Stimulated activated CD4-positive, alpha-beta T cell treated with anti-CD3 and anti-CD28 coated beads, Interleukin-4, amount 100 ng/mL, for 4 hours (primary cell): ENCODE measurements around the gene ZNF311.
A peak's percentile ranks its signal among the peaks of the same experiment; 100 is the strongest.
"Not testable (repeated sequence)": the region's sequence is repeated elsewhere in the genome, so short reads cannot be mapped to it uniquely, and the experiment has no call there.

Experiments
- DNase-seq, 2 experiments: peaks; one replicate each; pipeline ENCODE4 v3.0.0-alpha.2; 2020

The ZNF311 gene

DNA sequence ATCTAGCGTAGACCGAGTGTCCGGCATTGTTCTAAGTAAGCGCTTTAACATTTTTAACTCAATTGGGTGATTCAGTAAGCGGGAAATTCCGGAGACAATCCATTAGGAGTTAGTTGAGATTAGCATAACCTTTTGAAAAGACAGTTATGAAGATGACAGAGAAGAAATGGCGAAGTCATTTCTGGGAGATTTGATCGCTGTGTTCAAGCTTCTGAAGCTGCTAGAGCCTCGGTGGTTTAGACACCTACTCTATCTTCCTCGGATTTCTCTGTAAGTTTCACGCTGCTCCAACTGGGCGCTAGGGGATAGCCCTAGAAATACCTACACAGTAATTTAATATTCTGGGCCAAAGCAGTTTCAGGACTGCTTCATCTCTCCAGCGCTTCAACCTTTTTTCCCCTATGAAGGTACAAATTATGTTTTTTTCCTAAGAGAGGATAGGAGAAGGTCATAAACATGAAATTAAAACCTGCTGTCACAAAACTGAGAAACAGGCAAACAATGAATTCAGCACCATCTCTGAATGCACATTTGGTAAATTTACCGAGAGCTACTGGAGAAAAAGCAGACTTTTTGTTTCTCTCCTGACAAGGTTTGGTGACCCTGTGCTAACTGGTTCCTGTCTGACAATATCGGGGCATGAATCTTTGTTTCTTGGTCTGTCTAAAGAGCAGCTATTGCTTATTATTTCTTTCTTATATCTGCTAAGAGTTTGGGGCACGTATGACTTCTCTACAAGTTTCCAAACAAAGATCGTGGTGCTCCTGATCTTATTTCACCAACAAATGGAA, 22.4 kb downstream of the ZNF311 start:
- DNase-seq: no peak

DNA sequence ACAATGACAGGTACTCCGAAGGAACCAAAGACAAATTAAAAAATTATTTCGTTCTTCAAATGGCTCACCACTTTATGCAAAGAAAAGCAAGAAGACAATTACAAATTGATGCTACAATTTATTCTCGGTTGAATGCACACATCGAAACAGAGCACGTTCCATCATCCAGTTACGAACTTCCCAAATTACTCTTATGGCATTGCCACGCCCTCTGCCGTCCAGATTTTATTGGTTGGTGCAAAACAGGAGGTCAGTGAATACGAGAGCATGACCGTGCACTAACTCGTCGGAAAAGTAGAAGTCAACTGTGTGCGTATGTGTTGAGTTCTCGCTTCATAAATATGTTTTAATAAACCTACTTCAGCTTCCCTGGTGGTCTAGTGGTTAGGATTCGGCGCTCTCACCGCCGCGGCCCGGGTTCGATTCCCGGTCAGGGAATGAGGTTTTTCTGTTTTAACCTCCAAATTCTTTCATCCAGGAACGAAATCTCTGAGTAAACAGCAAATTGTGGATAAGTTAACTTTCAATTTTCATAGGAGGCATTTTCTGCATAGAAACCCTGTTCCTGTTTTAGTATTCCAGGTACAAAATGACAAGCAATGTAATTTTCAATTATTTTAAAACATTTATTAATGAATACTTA, 23.2 kb downstream of the ZNF311 start:
- DNase-seq: peak; percentile 70 to 73

DNA sequence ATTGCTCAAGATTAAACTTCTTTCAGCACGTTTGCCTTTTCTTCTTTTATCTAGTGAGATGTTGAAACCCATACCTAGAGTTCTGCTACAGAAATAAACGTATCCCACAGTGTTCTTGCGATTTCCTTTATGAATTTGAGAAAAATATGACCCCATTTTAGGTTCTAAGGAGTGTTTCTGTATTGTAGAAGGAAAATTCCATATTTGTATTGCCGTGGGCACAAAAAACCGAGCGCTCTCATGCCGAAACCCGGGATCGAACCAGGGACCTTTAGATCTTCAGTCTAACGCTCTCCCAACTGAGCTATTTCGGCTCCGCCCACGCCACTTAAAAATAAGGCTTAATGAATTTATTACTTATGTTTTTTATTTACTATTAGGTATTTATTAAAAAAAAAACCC, 23.7 kb downstream of the ZNF311 start:
- peak; percentile 69 to 79 for DNase-seq

DNA sequence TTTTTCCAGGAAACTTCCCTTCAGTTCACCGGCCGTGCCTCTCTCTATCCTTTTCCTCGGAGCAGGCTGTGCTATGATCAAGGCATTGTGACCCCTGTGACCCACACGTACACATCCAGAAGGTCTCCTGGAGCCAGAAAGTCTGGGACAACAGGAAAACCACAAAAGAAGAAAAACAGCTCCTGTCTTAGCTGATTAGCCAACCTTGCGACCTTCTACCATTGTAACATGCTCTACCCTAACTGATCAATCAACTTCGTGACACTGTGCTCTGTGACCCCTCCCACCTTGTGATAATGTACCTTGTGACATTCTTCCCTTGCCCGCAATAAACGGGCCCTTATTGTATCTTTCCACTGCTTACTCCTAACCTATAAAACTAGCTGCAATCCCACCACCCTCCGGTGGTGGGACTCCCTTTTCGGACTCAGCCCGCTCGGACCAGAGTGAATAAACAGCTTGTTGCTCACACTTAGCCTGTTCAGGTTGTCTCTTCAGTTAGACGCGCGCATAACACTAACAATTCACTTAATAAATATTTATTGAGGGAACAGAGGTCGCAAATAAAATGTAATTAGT, 24.2 kb downstream of the ZNF311 start:
- peak; percentile 22 to 39 for DNase-seq

DNA sequence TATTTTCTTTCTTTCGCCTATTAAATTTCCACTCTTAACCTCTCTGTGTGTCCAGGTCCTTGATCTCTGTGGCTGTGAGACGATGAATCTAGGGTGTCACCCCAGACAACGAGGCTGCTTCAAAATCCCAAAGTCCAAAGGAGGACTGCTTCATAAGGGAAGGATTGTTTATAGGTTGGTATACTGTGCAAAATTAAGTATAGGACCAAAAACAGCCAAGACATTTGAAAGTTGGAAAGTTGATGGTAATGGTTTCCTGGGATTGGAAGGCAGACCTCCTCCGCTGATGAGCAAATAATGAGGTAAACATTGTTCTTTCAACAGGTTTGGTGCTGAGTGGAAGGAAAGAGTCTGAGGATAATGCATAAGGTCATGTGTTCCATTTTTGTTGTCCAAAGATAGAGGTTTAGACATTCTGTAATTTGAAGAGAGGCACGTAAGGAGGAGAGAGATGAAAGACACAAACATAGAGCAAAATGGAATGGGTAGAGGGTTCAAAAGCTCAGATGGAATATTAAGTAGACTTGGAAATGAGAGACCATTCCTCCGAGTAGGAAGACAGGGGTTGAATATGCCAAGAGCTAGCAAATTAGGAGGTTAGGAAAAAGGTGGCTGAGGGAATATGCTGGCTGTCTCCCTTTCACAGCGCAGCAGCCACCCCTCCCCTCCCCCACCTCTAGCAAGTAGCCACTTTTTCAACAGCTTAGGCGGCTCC, 24.8 kb downstream of the ZNF311 start:
- DNase-seq: no peak

DNA sequence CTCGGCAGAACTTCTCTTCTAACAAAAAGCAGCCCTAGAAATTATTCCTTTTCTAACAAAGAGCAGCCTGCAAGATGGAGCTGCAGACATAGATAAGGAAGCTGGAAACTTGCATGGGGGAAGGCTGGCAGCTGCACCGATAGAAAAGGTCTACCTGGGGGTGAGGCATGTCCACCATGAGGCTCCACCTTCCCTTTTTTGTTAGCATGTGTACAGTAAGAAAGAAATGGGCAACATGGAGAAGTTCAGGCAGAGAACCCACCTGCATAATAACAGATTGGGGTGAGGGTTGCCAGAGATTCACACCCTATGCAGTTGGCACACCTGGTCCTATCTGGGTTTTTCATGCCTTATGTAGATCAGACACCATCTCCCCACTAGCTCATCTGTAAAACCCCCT, 25.4 kb downstream of the ZNF311 start:
- no peak for DNase-seq

DNA sequence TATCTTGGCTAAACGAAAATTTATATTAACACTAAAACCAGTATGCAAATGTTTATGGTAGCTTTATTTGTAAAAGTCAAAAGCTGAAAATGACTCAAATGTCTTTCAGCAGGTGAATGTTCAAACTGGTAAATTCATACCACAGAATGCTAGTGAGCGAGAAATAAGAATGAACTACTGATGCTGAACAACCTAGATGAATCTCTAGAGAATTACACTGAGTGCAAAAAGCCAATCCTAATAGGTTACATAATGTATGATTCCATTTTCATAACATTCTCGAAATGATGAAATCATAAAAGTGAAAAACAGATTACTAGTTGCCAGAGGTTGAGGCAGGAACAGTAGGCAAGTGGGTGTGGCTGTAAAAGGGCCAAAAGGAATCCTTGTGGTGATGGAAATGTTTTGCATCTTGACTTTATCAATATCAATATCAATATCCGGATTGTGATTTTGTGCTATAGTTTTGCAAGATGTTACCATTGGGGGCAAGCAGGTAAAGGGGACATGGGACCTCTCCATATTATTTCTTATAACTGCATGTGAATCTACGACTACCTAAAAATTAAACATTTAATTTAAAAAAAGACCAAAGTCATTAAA, 26.1 kb downstream of the ZNF311 start:
- no peak for DNase-seq

DNA sequence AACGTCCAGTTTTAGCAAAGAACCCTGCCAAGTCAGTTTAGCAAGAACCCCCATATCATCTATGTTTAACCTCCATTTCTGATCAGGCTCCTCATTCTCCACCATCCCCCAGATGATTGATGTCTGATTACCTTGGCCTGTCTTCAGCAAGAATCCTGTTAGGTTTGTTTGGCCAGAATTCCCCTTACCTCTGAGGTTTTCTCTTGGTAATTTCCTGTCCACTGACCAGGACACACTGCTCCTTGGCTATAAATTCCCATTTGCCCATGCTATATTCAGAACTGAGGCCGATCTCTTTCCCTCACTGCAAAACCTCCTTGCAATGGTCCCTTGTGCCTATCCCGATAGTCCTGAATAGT, 27.0 kb downstream of the ZNF311 start:
- DNase-seq: no peak

DNA sequence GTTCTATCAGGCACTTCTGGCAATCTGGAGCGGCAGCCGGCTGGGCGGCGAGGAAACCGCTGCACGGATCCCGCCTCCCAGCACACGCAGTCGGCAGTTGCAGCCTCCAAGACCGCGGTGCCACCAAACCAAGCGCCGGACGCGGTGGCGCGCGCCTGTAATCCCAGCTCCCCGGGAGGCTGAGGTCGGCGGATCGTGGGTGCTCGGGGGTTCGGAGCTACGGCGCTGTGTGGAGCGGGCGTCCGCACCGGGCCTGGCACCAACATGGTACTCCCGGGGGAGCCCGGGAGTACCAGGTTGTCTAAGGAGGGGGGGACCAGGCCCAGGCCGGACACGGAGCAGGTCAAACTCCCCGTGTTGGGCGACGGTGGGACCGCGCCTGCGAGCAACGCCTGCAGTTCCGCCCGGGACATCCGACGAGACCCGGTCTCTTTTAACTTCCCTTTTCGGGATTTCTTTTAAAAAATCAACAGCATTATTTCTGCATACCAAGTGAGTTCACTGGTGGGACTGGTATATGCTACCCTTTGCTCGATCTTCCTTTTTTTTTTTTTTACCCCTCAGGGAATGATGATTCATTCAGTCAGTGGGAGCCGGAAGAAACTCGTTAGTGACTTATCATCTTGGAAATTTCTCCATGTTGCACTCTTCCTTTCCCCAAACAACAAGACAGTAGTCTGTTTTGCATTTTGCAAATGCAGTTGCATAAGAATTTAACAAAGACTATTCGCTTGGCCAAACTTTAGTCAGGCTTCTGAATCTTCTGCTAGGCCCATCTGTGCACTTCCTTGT, 27.6 kb downstream of the ZNF311 start:
- peak in 1 of 2 experiments; percentile 12 for DNase-seq

DNA sequence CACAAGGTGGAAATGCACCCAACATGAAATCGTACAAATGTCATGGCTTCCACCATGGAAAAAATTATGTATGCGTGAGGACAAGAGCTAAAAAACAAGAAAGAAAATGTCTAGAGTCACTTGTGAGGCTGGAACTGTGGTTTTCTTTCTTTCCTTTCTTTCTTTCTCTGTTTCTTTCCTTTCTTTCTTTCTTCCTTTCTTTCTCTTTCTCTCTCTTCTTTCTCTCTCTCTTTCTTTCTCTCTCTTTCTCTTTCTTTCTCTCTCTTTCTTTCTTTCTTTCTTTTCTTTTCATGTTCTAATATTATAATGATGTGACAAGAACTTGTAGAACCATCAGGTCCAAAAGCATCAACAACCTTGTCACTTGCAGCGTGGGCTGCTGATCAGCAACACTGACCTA, 28.4 kb downstream of the ZNF311 start:
- no peak for DNase-seq

DNA sequence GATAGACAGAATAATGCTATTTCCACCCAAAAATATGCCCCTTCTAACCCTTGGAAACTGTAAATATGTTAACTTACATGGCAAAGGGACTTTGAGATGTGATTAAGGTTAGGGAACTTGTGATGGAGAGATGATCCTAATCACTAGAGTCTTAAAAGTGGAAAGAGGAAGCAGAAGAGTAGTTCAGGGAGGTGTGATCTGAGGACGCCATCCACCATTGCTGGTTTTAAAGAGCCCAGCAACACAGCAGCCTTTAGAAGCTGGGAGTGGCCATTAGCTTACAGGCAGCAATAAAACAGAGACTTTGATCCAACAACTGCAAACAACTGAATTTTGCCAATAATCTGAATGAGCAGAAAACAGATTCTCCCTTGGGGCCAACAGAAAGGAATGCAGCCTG, 30.6 kb downstream of the ZNF311 start:
- no peak for DNase-seq

DNA sequence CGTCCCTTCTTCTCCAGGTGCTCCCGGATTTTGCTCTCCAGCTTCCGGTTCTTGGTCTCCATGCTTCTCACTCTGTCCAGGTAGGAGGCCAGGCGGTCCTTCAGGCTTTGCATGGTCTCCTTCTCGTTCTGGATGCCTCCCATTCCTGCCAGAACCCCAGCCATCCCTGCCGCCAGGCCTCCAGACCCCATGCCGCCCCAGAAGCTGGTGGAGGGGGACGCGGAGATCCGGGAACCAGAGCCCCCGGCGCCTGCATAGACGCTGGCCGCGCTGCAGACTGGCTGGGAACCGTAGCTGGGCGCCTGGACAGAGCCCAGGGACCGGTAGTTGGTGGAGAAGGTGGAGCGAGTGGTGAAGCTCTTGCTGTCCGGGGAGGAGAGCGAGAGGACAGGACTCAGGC, 35.1 kb downstream of the ZNF311 start:
- not testable (repeated sequence) for DNase-seq

DNA sequence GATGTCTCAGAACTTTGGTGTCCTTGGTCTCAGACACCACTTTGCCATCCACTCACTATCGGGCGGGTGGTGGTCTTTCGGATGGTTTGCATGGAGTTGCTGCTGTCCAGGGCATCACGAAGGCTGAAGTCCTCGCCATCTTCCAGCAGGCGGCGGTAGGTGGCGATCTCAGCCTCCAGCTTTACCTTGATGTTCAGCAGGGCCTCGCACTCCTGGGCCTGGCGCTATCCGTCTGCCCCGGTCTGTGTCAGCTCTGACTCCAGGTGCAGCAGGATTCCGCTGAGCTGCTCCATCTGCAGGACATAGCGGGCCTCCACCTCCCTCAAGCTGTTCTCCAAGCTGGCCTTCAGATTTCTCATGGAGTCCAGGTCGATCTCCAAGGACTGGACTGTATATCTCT, 36.0 kb downstream of the ZNF311 start:
- no peak for DNase-seq

DNA sequence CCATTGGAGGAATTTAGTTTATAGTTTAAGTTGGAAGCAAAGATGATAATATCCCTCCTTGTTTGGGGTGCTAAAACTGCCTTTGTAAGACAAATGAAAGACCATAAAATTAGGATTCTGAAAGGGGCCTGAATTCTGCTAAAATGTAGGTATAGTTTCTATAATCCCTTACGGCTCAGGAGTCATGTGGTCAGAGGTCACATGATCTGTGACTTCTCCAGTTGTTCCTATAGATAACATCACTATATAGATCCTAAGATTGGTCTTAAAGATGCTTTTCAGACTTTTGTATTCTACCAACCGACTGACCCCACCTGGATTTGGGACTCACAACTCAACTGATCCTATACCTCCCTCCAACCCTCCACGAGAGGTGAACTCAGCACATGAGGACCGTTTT, 36.6 kb downstream of the ZNF311 start:
- DNase-seq: no peak

DNA sequence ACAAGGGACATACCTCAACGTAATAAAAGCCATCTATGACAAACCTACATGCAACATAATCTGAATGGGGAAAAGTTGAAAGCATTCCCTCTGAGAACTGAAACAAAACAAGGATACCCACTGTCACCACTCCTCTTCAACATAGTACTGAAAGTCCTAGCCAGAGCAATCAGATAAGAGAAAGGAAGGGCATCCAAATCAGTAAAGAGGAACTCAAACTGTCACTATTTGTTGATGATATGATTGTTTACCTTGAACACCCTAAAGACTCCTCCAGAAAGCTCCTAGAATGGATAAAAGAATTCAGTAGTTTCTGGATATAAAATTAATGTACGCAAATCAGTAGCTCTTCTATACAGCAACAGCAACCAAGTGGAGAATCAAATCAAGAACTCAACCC, 39.4 kb downstream of the ZNF311 start:
- DNase-seq: no peak

DNA sequence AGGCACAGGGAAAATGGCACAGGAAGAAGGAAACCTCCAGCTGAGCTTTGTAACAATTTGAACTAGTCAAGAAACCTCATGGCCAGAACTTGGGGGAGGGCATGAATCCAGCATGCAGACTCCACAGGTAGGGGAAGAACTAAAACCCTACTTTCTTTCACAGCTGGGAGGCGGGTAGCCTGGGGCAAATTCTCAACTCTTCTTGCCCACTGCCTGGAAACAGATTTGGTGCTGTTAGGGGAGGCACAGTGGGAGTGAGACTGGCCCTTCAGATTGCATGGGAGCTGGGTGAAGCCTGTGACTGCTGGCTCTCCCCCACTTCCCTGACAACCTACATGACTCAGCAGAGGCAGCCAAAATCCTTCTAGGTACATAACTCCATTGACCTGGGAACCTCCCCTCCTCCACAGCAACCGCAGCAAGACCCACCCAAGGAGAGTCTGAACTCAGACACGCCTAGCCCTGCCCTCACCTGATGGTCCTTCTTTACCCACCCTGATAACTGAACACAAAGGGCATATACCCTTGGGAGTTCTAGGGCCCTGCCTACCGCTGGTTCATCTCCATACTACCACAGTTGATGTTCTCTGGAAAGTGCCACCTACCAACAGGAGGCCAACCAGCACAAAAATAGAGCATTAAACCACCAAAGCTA, 44.1 kb downstream of the ZNF311 start:
- DNase-seq: no peak

DNA sequence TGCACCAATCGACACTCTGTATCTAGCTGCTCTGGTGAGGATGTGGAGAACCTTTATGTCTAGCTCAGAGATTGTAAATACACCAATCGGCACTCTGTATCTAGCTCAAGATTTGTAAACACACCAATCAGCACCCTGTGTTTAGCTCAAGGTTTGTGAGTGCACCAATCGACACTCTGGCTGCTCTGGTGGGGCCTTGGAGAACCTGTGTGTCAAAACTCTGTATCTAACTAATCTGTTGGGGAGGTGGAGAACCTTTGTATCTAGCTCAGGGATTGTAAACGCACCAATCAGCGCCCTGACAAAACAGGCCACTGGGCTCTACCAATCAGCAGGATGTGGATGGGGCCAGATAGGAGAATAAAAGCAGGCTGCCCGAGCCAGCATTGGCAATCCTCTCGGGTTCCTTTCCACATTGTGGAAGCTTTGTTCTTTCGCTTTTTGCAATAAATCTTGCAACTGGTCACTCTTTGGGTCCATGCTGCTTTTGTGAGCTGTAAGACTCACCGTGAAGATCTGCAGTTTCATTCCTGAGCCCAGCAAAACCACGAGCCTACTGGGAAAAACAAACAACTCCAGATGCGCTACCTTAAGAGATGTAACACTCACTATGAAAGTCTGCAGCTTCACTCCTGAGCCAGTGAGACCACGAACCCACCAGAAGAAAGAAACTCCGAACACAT, 46.4 kb downstream of the ZNF311 start:
- DNase-seq: not testable (repeated sequence)

DNA sequence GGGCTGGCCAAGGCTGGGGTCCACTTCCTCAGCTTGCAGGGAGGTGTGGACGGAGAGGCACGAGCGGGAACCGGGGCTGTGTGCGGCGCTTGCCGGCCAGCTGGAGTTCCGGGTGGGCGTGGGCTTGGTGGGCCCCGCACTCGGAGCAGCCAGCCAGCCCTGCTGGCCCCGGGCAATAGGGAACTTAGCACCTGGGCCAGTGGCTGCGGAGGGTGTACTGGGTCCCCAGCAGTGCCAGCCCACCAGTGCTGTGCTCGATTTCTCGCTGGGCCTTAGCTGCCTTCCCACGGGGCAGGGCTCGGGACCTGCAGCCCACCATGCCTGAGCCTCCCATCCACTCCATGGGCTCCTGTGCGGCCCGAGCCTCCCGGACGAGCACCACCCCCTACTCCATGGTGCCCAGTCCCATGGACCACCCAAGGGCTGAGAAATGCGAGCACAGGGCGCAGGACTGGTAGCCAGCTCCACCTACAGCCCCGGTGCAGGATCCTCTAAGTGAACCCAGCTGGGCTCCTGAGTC, 47.3 kb downstream of the ZNF311 start:
- not testable (repeated sequence) for DNase-seq

DNA sequence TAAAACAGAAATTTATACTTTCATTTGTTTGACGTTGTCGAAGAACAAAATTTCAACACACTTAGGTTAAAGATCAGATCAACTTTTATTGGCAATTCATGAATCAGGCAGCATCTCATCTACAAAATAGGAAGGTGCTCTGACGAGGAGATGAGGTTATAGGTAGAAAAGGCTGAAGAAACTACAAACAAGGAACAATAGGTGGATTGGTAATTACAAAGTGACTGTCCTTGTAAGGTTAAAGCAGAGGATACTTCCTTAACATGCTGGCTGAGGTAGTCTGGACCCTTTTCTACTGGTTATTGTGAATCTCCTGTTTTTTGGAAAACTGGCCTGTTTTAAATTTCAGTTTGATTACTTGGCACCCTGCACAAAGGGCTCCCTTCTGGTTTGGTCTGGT, 48.8 kb downstream of the ZNF311 start:
- no peak for DNase-seq

DNA sequence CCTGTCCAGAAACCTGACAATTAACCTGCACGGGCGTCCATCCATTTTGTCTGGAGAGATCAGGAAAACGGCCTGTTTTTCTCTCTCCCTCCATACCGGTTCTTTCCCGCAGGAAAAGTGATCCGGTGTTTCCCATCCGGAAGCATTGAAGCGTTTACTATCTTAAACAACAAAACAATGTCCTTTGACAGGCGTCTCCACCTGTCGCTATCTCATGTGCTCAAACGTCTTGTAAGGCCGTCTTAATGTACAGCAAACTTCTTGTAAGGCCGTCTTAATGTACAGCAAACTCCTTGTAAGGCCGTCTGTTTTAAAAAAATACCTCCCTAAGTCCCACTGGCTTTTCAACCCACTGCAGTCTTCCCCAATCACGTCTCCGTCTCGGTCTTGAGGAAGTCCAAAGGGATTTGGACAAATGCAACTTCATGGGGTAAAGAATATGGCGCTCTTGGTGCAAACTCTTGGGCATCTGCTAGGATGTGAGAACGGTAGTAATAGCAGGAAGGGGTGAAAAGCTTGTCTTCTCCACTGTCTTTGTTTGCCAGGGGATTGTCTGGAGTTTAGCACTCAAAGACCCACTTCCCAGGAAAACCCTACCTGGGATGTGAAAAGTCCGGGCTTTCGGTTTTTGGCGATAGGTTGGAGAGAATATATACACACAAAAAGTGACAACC, 51.4 kb downstream of the ZNF311 start:
- DNase-seq: no peak
